ENCODE measurements around the gene DLG2. TPM values are rescaled to one million over a fixed set of nuclear protein-coding genes. Genes with fewer than 3 reads are reported as not detected.

DLG2 gene
- total and polyA plus RNA-seq, 2 of the 4 experiments (the other 2 are of a cell fraction): 0.31 to 0.36 TPM

DNA sequence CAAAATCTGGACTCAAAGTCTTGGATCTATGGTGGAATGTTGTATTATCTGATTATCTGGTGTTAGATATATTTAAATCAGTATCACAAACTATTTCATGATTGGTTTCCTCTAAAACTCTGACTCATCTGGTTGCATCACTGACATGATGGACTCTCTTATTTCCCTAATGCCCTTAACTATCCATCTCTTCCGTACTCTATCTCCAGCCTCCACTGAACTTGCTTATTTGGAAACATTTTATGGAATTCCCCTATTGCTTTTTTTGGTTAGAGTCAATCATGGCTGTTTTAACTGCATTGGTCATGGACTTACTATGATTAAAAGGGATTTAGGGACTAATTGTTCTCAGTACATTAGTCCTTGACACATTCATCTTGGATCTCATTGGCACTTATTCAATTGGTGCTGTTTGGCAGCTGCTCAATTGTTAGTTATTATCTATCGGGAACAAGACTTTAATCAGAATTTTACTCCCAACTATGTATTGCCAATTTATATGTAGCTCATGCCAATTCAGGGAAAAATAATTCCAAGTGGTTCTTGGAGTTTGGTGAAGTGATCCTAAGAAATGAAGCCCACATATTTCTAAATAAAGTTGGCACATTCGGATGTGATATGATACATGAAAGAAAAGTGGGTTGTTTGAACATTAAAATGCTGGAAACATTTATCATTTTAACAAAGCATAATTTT is 1399.0 kb downstream of the DLG2 start:
- Histone ChIP-seq H2BK15ac (ENCODE audit: low read depth, low read length) (no peak overlapping the region), H3K4me1 (ENCODE audit: control insufficient read depth, insufficient read depth, low read length) (no peaks in the 10 kb centered on the region), H3K4me3 (ENCODE audit: insufficient read depth, low read depth, low read length) (no peak overlapping the region), H4K5ac (ENCODE audit: low read depth, low read length) (no peak overlapping the region), H3K27me3 (ENCODE audit: control insufficient read depth, insufficient read depth, low read length) (no peaks in the 10 kb centered on the region), H3K18ac (ENCODE audit: low read depth, low read length) (no peak overlapping the region), H2BK120ac (ENCODE audit: low read depth, low read length) (no peak overlapping the region), H3K9ac (ENCODE audit: low read depth, low read length) (no peak overlapping the region), H2AFZ (replicated peaks; ENCODE audit: low read length, poor library complexity) (no peak overlapping the region), H2BK20ac (ENCODE audit: low read depth, low read length) (no peak overlapping the region), H3K4me2 (ENCODE audit: low read depth, low read length) (no peak overlapping the region), H4K20me1 (ENCODE audit: insufficient read depth, low read length) (no peaks in the 10 kb centered on the region), H3K79me1 (ENCODE audit: low read depth in 1 of 2, low read length in 2 of 2) (no peaks in the 10 kb centered on the region), H3K36me3 (ENCODE audit: control insufficient read depth, insufficient read depth, low read length) (no peaks in the 10 kb centered on the region), H3K4ac (ENCODE audit: low read depth, low read length) (no peak overlapping the region), H4K91ac (ENCODE audit: insufficient read depth, low read depth, low read length) (no peak overlapping the region), H2BK5ac (ENCODE audit: low read depth, low read length, poor library complexity, severe bottlenecking) (no peak overlapping the region), H3K9me3 (ENCODE audit: control insufficient read depth, insufficient read depth, low read length) (no peaks in the 10 kb centered on the region), H3K9me1 (ENCODE audit: insufficient read depth, low read length) (no peaks in the 10 kb centered on the region), H3K23ac (ENCODE audit: low read depth, low read length) (no peak overlapping the region), H3K14ac (replicated peaks; ENCODE audit: low read depth, low read length) (no peak overlapping the region), H2AK9ac (replicated peaks; ENCODE audit: low read depth, low read length, poor library complexity) (no peak overlapping the region), H3K56ac (ENCODE audit: extremely low read depth, insufficient read depth, low read length) (no peak overlapping the region), H2AK5ac (ENCODE audit: low read depth, low read length) (no peak overlapping the region), H4K8ac (ENCODE audit: low read depth in 2 of 2, low read length in 2 of 2) (no peak overlapping the region), H3K27ac (ENCODE audit: insufficient read depth, low read length) (no peak overlapping the region)
- TF ChIP-seq POLR2A (IDR thresholded peaks at IDR 0.05; ENCODE audit: low read depth, low read length) (no peak), CEBPB (IDR thresholded peaks at IDR 0.05; ENCODE audit: low read depth, low read length) (0 out of 2 replicates have a peak, but pooled peaks have one; percentile 31)
- CTCF ChIA-PET: no interaction called here
- in situ Hi-C loops (cut with MboI; ENCODE audit: low sequenced_read_pairs): no loop called here
- dilution Hi-C loops (cut with HindIII; ENCODE audit: low sequenced_read_pairs, unreplicated experiment): no loop called here
- POLR2A ChIA-PET (ENCODE audit: unreplicated experiment): no interaction called here
- WGBS, 2 experiments (ENCODE audit: extremely low coverage in 2 of 2, insufficient read length in 1 of 2): no CpG with 5 or more reads among the region's 3 CpGs
- ATAC-seq (ENCODE audit: low read depth) (no peak), DNase-seq (no peak)
- BruUV-seq (replicated peaks): no TSS peak
- intact Hi-C loops (cut with micrococcal nuclease): no loop called here

Measured in IMR-90 (cell line).